Suprapubic skin (tissue), 4 donors: Measurements from ENCODE around the gene SLC6A12.

Experiments
- EP300 ChIP-seq: sonication (generic); formaldehyde crosslinking; IDR thresholded peaks from one replicate; pipeline ENCODE4 v1.6.1; 2017; ENCODE audit warnings: antibody characterized with exemption
- POLR2A ChIP-seq, 2 donors: fragments of 450-650 bp; IDR thresholded peaks; one replicate each; pipeline ENCODE4 v1.6.1; 2017; ENCODE audit warnings: antibody characterized with exemption in 2 of 2, mild to moderate bottlenecking in 2 of 2, moderate library complexity in 2 of 2
- POLR2AphosphoS5 ChIP-seq, 3 donors: sonication (generic); formaldehyde crosslinking; IDR thresholded peaks; one replicate each; pipeline ENCODE4 v1.6.1; 2017; ENCODE audit warnings: antibody characterized with exemption in 3 of 3
- TF ChIP-seq, protein P1 (sequence below), 2 donors: fragments of 200-600 bp in 1 of 2; fragments of 450-650 bp in 1 of 2; sonication (generic) in 1 of 2; IDR thresholded peaks; one replicate each; pipeline ENCODE4 v1.5.1; 2016 to 2019; ENCODE audit warnings: antibody characterized with exemption in 2 of 2, mild to moderate bottlenecking in 1 of 2, moderate library complexity in 1 of 2

DNA sequence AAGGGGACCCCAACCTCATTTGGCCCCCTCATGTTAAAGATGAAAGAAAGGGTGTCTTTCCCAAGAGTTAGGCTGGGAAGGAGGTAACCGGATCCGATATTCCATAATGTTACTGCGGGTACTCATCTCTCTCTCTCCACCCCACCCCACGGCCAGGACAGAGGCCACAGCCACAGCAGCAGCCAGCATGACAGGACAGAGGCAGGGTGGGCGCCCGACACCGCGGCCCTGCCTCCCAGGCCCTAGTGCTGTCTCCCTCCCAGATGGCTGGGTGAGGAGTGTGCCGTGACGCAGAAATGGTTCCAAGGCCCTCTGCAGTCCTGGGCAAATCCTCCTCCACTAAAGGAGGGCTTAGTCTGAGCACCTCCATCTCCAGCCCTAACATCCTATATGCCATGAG, 6.2 kb downstream of the SLC6A12 start:
- TF ChIP-seq POLR2A (IDR thresholded peaks at IDR 0.05) (no peak), POLR2AphosphoS5 (IDR thresholded peaks at IDR 0.05) (no peak), EP300 (no peak)
- TF ChIP-seq, protein P1, sequence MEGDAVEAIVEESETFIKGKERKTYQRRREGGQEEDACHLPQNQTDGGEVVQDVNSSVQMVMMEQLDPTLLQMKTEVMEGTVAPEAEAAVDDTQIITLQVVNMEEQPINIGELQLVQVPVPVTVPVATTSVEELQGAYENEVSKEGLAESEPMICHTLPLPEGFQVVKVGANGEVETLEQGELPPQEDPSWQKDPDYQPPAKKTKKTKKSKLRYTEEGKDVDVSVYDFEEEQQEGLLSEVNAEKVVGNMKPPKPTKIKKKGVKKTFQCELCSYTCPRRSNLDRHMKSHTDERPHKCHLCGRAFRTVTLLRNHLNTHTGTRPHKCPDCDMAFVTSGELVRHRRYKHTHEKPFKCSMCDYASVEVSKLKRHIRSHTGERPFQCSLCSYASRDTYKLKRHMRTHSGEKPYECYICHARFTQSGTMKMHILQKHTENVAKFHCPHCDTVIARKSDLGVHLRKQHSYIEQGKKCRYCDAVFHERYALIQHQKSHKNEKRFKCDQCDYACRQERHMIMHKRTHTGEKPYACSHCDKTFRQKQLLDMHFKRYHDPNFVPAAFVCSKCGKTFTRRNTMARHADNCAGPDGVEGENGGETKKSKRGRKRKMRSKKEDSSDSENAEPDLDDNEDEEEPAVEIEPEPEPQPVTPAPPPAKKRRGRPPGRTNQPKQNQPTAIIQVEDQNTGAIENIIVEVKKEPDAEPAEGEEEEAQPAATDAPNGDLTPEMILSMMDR (IDR thresholded peaks at IDR 0.05): no peak
